ENCODE data around the gene AFG3L2.
A peak's percentile ranks its signal among the peaks of the same experiment; 100 is the strongest.

The AFG3L2 gene

DNA sequence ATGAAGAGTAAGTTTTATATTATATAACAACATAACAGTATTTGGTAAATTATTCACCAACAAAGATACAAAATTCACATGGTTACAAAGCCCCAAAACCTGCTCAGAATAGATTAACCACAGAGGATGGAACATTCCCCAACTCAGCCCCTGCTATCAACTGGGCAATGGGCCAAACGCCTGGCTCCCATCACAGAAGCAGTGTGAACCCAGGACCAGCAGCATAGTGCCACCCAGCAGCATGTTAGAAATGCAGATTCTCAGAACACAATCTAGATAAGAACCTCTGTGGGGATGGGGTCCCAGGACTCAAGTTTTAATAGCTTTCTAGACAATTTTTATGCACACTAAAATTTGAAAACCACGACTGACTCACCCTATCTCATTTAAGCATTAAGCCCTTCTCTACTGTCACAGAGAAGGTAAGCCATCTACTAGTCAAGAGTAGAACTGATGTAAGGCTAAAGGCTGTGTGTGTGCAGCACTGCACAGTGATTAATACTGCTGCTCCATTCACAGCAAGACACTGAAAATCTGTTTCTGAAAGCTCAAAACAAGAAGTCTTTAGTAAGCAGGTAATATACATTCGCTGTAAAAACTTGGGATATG, 15.2 kb downstream of the AFG3L2 start:
- no peak for DNase-seq (ENCODE audit: low read depth in 2 of 2)

DNA sequence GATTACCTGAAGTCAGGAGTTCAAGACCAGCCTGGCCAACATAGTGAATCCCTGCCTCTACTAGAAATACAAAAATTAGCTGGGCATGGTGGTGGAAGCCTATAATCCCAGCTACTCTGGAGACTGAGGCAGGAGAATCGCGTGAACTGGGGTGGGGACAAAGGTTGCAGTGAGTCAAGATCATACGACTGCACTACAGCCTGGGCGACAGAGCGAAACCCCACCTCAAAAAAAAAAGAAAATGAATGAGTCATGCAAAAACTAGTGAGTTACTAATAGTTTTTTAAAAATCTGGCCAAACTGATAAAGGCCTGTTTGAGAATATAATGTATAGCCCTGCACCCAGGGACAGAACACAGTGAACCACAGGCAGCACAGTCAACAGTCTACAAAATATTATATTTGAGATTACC, 17.5 kb downstream of the AFG3L2 start:
- no peak for DNase-seq (ENCODE audit: low read depth in 2 of 2)

DNA sequence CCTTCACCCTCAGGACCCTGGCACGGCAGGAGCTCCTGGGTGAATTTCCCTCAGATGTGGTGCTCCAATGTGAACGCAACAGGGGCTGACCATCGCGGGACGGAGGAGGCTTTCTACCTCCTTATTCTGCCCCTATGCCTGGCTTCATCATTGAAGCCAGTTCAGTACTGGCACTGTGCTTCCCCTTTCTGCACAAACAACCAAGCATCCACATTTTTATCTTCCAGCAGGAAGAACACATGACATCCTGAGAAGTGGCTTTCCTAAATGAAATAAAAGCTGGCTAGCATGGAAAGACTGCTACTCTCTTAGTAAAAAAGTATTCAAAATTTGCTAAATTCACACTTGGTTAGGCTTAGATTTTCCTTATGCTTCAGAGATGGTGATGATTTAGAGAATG, 24.8 kb downstream of the AFG3L2 start:
- DNase-seq (ENCODE audit: low read depth in 2 of 2), result no peak

DNA sequence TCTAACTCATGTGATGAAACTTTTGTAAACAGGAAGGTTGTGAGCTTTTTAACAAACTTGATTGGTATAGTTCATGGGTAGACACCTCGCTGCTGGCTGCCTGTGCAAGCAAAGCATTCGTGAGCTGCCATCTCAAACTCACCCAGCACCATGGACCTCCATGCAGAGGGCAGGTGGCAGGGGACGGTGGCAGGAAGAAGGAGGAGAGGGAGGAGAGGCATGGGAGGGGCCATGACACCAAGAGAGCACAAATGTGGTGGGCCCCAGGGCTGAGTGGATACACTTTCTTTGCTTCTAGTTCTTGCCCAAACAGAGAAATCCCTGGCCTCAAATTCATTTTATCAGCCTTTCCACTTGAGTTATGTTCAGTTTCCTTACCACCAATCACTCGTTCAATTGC, 29.1 kb downstream of the AFG3L2 start:
- no peak for DNase-seq (ENCODE audit: low read depth in 2 of 2)

DNA sequence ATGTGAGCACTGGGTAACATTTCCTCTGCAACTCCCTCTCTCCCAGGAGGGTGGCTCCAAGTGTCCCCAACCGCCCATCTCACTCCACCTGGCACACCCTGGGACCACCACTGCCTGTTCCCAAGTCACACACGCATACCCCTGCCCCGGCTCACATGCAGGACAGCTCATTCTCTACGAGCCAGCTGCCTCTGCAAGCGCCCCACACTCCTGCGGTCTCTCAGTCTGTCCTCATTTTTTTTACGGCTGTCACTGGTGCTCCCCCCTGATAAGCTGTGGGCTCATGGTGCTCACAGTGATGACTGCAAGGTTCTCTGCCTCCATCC, 30.8 kb downstream of the AFG3L2 start:
- no peak for DNase-seq (ENCODE audit: low read depth in 2 of 2)

DNA sequence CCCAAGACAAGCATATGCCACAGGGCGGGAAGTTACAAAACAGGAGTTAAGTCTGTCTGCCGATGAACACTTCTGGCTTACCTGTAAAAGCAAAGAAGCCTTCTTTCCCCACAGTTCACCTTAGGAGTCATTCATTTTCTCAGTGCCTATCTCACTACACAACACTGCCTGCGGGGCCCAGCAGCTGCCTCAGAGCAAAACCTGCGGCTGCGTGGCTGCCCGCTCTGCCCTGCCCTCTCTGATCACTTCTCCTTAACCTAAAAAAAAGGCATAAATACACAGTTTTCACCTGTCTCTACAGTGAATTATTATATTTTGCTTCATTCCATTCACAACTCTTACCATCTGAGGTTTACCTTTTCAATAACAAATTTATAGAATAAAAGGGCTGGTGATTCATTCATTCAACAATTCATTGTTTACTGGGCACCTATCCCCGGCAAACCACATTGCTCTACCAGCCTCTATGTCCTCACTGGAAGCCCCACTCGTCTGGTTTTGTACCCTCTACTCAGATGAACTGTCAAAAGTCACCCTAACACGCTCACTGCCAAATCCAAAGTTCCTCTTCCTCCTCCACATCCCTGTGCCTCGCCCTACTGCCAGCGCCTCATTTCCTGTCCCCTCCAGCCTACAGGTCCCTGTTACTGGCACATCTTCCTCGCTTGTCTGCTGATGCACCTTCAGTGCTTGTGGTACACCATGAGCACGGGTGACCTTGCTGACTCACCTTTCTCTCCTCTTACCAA, 31.4 kb downstream of the AFG3L2 start:
- no peak for DNase-seq (ENCODE audit: low read depth in 2 of 2)

DNA sequence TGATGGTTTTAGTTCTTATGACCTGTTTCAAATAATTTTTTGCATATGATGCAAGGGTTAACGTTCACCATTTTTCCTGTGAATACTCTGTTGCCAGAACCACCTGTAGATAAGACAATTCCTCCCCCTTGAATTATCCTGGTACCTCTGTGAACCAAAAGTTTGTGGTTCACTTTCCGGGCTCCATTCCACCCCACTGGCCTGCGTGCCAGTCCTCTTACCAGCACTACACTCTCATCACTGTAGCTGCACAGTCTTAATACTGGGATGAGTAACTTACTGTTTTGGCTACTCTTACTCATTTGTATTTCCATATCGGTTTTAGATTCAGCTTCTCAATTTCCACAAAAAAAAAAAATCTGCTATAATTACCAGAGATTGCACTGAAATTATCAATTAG, 34.4 kb downstream of the AFG3L2 start:
- DNase-seq (ENCODE audit: low read depth in 2 of 2), result no peak

DNA sequence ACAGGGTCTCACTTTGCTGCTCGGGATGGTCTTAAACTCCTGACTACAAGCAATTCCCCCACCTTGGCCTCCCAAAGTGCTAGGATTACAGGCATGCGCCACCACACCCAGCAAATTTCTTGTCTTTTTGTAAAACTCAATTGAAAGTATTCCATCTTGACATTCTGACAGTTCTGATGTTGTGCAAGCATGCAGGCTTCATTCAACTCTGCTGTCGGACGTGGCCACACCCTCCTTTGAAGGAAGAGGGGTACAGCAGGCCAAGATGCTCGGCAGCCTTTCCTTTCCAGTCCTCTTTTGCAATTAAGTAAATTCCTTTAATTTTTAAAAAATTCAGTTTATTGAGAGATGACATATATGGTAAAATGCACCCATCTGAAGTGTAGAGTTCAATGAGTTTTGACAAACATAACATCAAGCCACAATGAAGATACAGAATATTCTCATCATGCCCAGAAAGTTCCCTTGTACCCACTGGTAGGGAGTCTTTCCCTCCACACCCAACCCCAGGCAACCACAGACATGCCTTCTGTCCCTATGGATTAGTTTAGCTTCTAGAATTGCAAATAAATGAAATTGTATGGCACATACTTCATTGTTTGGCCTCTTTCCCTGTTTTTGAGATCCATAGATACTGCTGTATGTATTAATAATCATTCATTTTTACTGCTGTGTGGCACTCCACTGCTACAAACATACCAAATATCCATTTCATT, 35.9 kb downstream of the AFG3L2 start:
- DNase-seq (ENCODE audit: low read depth in 2 of 2), result no peak

DNA sequence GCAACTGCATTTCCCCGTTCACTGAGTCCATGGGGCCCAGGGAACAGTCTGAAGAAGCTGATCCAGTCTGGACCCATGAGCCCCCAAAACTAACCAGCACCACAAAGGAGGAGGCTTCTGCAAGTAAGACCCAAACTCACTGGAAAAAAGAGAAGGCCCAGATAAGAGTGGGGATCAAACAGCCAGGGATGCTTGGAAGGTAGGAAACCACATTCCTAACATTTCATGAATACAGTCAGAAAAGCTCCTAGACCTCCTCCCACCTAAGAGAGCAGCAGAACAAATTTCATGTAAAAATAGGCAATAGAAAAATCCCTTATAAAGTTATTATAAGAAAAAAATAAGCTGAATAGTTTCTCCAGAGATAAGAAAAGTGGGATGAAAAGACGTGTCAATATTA, 38.6 kb downstream of the AFG3L2 start:
- DNase-seq (ENCODE audit: low read depth in 2 of 2), result no peak

DNA sequence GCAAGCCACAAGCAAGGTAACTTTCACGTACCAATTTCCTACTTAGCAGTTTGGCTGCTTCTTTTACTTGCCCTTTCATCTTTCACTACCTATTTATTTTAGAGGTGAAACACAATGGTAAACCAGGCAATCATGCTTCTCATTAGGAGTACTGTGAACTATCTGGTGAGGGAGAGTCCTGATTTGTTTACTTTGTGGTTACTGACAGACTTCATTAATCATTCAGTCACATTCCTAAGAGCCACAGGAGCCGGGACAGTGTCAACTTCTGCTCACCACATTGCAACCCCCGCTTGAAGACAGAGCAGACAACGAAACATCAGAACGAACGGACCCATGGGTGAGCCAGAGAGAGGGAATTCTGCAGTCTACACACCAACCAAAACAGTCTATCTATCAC, 40.1 kb downstream of the AFG3L2 start:
- DNase-seq (ENCODE audit: low read depth in 2 of 2), result no peak

DNA sequence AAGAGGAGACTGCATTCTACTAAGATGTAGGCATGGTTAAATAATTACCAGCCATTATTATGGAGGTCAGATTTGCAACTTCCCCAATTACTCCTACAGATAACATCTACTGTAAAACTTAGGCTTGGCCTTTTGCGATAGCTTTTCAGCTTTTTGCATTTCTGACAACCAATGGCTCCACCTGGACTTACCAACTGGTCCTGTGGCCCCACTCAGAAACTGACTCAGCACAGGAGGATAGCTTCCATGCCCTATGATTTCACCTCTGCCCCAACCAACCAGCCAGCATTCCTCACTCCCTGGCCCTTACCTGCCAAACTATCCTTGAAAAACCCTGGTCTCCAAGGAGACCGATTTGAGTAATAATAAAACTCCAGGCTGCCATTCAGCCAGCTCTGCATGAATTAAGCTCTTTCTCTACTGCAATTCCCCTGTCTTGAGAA, 40.8 kb downstream of the AFG3L2 start:
- no peak for DNase-seq (ENCODE audit: low read depth in 2 of 2)

DNA sequence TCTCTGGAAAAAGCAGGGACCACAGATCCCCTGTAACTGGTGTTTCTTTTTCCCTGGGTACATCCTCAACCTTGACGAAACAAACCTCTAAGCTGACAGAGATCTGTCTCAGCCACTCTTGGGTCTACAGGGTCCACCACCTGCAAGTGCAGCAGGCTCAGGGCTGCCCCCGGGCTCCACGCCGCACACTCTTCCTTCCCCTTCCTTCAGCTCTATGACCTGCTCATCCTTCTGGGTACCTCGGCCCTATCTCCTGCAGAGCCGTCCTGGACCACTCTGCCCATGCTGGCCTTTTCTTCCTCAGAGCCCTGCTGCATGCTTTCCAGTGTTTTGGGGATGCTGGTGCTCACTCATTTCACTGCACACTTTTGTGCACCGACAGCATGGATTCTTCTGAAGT, 41.5 kb downstream of the AFG3L2 start:
- DNase-seq (ENCODE audit: low read depth in 2 of 2), result no peak

DNA sequence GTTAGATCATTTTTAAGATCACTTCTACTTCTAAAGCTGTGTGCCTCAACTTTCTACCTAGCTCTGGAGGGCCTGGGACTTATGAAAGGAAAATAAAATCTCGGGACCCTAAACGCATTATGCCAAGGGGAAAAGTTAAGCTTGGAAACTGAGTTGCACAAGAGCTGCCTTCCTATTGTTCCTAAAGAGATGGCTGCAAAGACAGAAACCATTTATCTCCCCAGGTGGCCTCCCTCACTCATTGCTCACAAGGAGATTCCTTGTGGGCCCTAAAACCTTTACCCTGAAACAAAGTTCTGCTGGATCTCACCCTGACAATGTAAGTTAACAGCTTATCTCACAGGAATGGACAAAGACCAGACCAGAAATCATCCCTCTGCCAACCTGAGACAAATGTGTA, 42.2 kb downstream of the AFG3L2 start:
- DNase-seq (ENCODE audit: low read depth in 2 of 2), result no peak

DNA sequence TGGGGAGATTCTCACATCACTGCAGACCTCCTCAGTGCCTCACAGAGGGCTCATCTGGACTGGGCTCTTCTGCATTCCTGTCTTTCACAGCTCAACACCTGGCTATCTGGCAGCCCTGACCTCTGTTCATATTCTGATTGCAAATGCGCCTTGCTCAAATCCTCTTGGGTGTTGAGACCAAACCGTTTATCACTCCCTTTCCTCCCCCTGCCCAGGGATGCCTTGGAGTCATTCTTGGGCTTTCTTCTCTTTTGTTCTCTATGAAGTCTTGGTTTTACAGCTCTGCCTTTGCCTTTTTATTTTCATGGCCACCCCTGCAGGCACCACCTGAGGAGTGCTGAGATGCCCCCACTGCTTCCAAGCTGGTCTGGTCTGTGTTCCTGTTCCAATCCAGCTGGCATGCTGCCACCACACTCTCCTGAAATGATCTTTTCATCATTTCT, 42.6 kb downstream of the AFG3L2 start:
- DNase-seq (ENCODE audit: low read depth in 2 of 2), result no peak

DNA sequence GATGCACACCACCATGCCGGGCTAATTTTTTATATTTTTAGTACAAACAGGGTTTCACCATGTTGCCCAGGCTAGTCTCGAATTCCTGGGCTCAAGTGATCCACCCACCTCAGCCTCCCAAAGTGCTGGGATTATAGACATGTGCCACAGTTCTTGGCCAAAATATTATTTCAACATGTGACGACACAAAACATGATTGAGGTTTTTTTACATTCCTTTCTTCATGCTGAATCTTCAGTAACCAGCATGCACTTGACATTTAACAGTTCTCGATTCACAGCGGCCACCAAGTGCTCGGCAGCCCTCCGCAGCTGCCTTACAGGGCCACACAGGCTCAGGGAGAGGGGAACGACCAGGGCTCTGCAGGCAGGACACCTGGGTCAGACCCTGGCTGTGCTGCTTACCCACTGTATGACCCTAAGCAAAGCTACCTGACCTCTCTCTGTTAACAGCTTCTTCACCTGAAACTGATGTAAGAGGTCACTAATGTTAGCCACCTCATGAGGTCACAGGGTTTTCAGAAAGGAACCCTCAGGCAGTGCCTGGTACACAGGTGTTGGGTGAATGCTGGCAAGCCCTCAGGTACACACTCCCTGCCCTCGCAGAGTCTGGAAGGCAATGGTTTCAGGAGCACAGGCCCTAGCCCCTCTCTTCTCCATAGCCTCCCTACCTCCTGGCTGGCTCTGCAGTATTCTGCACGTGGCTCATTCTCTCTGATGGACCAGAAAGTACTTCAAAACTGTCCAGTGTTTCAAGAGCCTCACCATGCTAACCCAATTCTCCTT, 43.3 kb downstream of the AFG3L2 start:
- DNase-seq (ENCODE audit: low read depth in 2 of 2), result no peak

DNA sequence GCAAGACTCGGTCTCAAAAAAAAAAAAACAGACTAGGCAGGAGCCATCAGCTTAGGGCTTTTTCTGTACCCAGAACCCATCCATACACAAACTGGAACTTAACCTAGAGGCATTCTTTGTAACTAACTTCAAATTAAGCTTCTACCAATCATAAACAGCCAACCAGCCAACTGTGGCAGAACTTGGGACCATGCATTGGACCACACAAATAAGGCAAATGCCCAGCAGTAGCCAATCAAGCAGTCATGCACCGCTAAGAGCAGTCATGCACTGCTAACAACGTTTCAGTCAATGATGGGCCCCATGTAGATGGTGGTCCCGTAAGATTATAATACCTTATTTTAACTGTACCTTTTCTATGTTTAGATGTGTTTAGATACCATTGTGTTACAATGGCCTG, 46.3 kb downstream of the AFG3L2 start:
- no peak for DNase-seq (ENCODE audit: low read depth in 2 of 2)

DNA sequence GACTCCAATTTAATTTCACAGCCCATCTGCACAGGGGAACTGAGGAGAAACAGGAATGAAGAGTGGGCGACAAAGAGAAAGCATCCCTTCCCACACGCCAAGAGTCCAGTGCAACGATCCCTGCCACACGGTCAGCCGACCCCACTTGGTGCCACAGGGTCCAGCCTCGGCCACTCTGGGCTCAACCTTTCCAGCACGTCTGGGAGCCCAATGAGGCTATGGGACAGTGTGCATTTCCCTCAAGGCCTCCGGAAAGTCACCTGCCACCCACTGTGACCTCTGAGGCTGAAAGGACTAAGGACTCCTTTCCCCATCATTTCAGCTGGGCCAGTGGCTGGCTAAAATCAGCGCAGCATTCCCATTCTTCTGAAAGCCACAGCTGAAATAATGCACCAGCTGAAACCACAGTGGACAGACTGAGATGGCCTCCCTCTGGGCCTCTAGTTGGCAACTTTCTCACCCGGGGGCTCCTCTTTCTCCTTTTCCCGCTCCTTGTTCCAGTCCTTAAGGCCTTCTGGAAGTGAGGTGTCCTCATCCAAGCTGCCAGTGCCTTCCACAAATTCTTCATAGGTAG, 47.8 kb downstream of the AFG3L2 start:
- no peak for DNase-seq (ENCODE audit: low read depth in 2 of 2)

DNA sequence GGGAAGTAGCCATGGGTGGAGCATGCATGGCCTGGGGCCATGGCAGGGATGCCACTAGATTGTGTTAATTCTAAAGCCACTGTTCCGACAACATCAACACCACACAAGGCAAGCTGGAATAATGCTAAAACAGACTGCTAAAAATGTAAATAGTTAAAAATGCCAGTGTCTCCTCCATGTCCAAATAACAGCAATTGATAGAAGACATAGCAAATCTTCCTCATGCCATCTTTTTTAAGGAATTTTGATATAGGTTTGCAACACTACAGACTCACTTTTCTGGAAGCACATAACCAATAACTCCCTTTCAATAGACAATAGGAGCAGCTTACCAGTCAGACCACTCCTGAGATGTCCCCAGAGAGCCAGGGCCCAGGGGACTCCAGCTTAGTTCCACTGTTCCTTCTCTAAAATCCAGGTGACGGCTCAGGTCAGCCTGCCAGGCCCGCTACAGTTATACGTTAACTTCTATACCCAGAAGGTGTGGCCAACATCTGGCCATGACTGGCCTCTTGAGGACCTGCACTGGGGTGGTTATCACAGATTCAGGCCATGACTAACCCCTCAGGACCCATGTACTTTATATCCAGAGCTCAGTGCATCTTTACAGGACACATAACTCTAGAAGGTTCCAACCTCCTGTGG, 48.7 kb downstream of the AFG3L2 start:
- DNase-seq (ENCODE audit: low read depth in 2 of 2), result no peak

DNA sequence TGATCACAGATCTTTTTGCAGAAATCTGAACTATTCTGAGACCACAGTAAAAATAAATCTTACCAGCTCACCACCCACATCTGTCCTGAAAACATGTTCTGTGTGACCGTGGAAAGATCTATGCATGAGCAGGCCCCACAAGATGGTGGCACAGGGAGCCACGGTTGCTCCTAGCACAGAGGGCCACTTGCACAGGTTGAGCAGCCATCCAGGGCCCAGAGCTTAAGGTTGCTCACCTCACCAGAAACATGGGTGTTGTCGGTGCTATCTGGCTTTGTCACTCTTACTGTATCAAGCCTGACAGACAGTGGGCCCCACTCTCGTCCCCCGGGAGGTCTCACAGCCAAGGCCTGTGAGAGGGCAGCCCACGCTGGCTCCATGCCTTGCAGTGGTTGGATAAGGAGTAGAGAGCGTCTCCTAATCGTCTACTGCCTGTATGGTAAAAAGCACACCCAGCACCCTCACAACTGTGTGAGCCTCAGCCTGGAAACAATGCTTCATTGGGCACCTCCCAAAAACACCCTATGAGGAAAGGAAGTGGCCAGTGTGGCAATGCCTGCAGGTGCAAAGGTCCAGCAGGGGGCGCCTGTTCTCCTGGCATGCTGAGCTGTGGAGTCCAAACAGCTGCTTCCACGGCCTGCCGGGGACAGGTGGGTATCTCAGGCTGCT, 49.4 kb downstream of the AFG3L2 start:
- peak; percentile 28 to 32 for DNase-seq (ENCODE audit: low read depth in 2 of 2)

DNA sequence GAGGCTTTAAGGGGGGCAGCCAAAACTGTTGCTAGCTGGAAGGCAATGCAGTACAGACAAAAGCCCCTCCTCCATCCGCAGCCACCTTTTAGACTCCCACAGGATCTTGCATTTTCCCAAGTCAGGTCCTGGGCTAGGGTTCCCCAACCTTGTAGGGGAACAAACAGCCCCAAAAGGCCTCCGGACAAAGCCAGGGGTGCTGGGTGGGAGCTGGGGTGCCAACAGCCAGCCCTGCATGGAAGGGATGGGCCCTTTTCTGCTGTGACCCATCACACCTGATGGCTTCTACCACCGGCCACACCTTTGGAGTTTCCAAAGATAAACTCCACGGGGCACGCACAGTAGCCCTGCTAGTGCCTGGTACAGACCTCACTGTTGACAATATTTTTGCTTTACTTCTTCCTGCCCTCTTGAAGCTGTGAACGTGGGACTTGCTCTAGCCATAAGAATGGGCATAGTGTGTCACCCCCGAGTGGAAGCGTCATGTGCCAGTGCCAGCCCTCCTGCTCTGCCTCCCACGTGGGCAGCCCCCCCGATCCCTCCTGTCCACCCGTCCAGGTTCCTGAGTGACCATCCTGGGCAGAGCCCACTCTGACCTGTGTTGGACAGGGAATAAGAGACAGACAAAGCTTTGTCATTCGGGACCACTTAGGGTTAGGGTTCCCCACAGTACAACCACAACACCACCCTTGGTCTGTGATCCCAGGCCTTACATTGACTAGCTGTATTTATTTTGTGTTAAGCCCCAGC, 50.1 kb downstream of the AFG3L2 start:
- DNase-seq (ENCODE audit: low read depth in 2 of 2), result no peak
